Neuron (in vitro differentiated cells): Measurements from ENCODE around the gene ACADVL.
A peak's percentile ranks its signal among the peaks of the same experiment; 100 is the strongest.

ENCODE experiments used
- H2AFZ ChIP-seq: one replicate; pipeline ENCODE4 v1.6.1; 2013; ENCODE audit warnings: low read depth, mild to moderate bottlenecking, inconsistent platforms, low read length, moderate library complexity
- H3K27me3 ChIP-seq: one replicate; pipeline ENCODE4 v1.6.1; 2013; ENCODE audit warnings: low read length; ENCODE audit not compliant: insufficient read depth
- H3K36me3 ChIP-seq: one replicate; pipeline ENCODE4 v1.6.1; 2013; ENCODE audit warnings: low read length; ENCODE audit not compliant: insufficient read depth
- H3K4me1 ChIP-seq: one replicate; pipeline ENCODE4 v1.6.1; 2013; ENCODE audit warnings: low read length; ENCODE audit not compliant: insufficient read depth
- H3K4me3 ChIP-seq: 2 replicates; pipeline ENCODE4 v1.5.1; 2013; ENCODE audit warnings: mild to moderate bottlenecking, low read length, moderate library complexity
- H3K9me3 ChIP-seq: one replicate; pipeline ENCODE4 v1.6.1; 2013; ENCODE audit warnings: low read length

The ACADVL gene

DNA sequence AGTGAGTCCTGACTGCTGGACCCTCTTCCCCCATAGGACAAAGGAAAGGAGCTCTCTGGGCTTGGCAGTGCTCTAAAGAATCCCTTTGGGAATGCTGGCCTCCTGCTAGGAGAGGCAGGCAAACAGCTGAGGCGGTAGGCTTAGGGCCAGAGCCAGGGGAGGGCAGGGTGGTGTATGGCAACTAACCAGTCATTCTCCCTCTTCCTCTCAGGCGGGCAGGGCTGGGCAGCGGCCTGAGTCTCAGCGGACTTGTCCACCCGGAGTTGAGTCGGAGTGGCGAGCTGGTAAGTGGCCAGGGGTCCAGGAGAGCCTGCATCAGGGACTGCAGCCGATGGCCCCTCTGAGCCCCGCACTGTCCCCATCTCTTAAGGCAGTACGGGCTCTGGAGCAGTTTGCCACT, 4.4 kb downstream of the ACADVL start:
- no peaks in the 10 kb centered on the region for H3K9me3 ChIP-seq
- H2AFZ ChIP-seq, result no peak overlapping the region
- H3K4me3 ChIP-seq, result no peak overlapping the region
- H3K27me3 ChIP-seq, result no peaks in the 10 kb centered on the region
- H3K4me1 ChIP-seq, result peaks cover 17% of the 10 kb centered on the region
- peaks cover 73% of the 10 kb centered on the region for H3K36me3 ChIP-seq

DNA sequence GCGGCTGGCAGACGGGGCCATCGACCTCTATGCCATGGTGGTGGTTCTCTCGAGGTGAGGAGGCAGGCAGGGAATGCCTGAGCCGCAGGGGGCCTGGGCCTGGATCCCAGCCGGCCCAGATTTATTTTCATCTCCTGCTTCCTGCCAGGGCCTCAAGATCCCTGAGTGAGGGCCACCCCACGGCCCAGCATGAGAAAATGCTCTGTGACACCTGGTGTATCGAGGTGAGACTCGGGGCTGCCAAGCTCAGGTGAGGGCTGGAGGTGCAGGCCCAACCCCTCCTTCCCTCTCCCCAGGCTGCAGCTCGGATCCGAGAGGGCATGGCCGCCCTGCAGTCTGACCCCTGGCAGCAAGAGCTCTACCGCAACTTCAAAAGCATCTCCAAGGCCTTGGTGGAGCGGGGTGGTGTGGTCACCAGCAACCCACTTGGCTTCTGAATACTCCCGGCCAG, 4.9 kb downstream of the ACADVL start:
- Histone ChIP-seq H3K9me3 (no peaks in the 10 kb centered on the region), H3K4me1 (peaks cover 13% of the 10 kb centered on the region), H3K36me3 (peaks cover 79% of the 10 kb centered on the region), H3K27me3 (no peaks in the 10 kb centered on the region), H3K4me3 (no peak overlapping the region), H2AFZ (no peak overlapping the region)

- H2AFZ ChIP-seq, result no peak overlapping the region
- H3K9me3 ChIP-seq, result no peaks in the 10 kb centered on the region
- peaks cover 4% of the 10 kb centered on the region for H3K4me1 ChIP-seq
- H3K36me3 ChIP-seq, result peaks cover 90% of the 10 kb centered on the region
- H3K4me3 ChIP-seq, result no peak overlapping the region
- no peaks in the 10 kb centered on the region for H3K27me3 ChIP-seq
These were observed 6.1 kb downstream of the ACADVL start for GRCh38 chr17:7225711-7226331.

GRCh38 chr17:7226721-7227710, 7.3 kb downstream of the ACADVL start:
- H2AFZ ChIP-seq, result no peak overlapping the region
- H3K4me3 ChIP-seq, result no peak overlapping the region
- peaks cover 88% of the 10 kb centered on the region for H3K36me3 ChIP-seq
- peaks cover 4% of the 10 kb centered on the region for H3K4me1 ChIP-seq
- H3K27me3 ChIP-seq, result no peaks in the 10 kb centered on the region
- H3K9me3 ChIP-seq, result no peaks in the 10 kb centered on the region

DNA sequence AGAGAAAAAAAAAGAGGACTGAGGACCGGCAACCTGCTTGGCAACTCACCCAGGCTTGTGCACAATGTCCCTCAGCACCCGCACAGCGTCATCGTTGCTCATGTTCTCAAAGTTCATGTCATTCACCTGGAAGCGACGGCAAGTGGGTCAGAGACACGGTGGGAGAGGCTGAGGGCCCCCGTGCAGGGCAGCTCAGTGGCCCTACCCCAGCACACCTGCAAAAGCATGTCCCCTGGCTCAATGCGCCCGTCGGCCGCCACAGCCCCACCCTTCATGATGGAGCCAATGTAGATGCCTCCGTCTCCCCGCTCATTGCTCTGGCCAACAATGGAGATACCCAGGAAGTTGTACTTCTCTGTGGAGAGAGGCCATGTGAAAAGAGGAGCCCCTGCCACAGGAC, 9.2 kb downstream of the ACADVL start:
- H3K27me3 ChIP-seq, result no peaks in the 10 kb centered on the region
- no peak overlapping the region for H2AFZ ChIP-seq
- H3K4me1 ChIP-seq, result peaks cover 14% of the 10 kb centered on the region
- peaks cover 69% of the 10 kb centered on the region for H3K36me3 ChIP-seq
- H3K9me3 ChIP-seq, result no peaks in the 10 kb centered on the region
- no peak overlapping the region for H3K4me3 ChIP-seq

DNA sequence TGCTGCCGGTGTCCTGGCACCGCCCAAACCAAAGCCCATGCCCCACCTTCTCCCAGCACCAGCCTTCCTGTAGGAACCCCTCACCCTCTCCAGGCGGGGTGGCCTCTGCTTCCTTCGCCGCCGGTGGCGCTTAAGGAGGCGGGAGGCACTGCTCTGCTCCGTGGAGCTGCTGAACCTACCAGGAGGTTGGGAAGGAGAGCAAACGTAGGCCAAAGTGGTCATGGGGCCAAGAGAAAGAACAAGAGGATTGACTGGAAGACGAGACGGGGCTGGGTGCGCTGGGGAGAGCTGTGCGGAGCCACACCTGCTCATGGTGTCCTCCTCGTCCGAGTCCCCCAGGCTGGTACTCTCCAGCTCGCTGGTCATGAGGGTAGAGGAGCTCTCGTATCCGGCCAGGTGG, 9.8 kb downstream of the ACADVL start:
- Histone ChIP-seq H2AFZ (no peak overlapping the region), H3K4me1 (peaks cover 15% of the 10 kb centered on the region), H3K4me3 (no peak overlapping the region), H3K27me3 (no peaks in the 10 kb centered on the region), H3K36me3 (peaks cover 63% of the 10 kb centered on the region), H3K9me3 (no peaks in the 10 kb centered on the region)

DNA sequence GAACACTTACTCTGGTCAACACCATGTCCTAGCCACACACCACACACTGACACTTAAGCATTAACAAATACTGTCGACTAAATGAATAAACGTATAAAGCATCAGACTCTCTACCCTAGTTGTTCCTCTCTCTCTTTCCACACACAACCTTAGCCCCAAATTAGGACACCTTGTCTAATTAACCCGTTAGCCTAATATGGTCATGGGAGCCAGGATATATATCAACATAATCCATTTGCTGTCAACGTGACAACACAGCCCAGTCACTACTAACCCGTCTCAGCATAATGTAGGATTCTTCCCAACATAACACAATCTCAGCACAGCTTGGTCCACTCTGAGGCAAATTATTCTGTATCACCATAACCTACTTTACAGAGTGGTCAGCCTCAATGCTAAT, 12.4 kb downstream of the ACADVL start:
- H3K4me1 ChIP-seq, result peaks cover 29% of the 10 kb centered on the region
- H3K9me3 ChIP-seq, result no peaks in the 10 kb centered on the region
- no peaks in the 10 kb centered on the region for H3K27me3 ChIP-seq
- H3K36me3 ChIP-seq, result peaks cover 58% of the 10 kb centered on the region
- no peak overlapping the region for H2AFZ ChIP-seq
- peak overlapping the region; percentile 26 for H3K4me3 ChIP-seq

DNA sequence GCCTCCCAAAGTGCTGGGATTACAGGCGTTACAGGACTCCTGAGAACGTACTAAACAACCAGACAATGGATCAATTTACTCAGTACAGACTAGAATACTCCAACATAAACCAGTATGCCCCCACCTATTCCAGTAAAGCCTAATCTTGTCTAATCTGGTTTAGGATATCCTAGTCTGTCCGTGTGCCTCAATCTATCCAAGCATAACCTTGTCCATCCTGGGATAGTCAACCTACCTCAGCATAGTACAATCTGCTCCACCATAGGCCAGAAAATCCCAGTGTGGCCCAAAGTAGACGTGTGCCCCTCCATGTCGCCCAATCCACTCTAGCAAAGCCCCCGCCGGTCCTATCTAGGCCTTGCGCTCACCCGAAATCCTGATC, 14.0 kb downstream of the ACADVL start:
- H3K36me3 ChIP-seq, result peaks cover 45% of the 10 kb centered on the region
- no peak overlapping the region for H2AFZ ChIP-seq
- H3K27me3 ChIP-seq, result no peaks in the 10 kb centered on the region
- H3K4me1 ChIP-seq, result peaks cover 34% of the 10 kb centered on the region
- H3K4me3 ChIP-seq, result peak overlapping the region; percentile 98
- no peaks in the 10 kb centered on the region for H3K9me3 ChIP-seq

- H3K4me3 ChIP-seq, result peak within 1 kb of the TSS; percentile 98
- H2AFZ ChIP-seq, result no peak within 1 kb of the TSS
- H3K27me3 ChIP-seq, result no peaks in the 10 kb centered on the region
- H3K4me1 ChIP-seq, result peaks cover 34% of the 10 kb centered on the region
- no peaks in the 10 kb centered on the region for H3K9me3 ChIP-seq
- H3K36me3 ChIP-seq, result peaks cover 39% of the 10 kb centered on the region
These were observed 14.6 kb downstream of the ACADVL start, which contains the start of gene DVL2 for GRCh38 chr17:7234083-7234951. TSS of gene DVL2 (minus strand) at chr17:7234517. CDS start at chr17:7234262, 255 bp downstream.

DNA sequence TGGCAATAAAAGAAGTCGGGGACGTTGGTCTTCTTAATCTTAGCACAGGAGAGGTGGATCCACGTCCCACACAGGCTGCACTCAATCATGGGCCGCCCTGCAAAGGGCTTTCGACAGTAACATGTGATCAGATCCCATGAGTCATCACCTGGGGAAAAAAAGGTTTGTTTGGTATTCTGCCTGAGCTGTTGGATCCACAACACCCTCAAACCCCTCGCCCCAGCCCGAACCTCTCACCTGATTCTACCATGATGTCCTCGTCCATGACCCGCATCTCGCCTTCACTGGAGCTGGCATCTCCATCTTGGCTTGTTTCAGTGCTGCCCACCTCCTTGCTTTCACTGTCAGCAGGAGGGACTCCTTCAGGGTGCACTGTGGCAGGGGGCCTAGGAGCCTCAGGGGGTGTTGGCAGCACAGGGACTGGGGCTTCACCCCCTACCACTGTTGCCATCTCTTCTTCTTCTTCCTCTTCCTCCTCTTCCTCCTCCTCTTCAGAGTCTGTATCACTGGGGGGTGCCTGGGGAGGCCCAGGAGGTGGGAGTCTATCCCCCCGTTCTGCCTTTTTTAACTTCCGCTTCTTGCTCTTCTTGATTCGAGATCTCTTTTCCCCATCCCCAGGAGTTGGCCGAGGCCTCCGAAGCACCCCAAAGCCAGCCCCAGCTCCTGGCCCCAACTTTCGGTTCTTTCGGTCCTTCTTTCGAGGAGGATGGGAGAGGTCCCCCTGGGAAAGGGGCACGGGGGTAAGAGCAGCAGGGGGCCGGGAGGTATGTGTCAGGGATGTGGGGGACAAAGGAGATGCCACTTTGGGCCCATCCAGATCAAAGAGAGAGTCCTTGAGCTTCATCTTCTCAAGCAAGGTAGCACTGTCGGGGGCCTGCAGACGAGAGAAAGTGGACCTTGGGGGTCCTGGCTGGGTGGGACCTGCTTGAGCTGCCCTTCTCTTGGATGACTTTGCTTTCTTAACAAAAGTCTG, 16.2 kb downstream of the ACADVL start:
- H3K36me3 ChIP-seq, result peaks cover 35% of the 10 kb centered on the region
- H3K9me3 ChIP-seq, result no peaks in the 10 kb centered on the region
- peaks cover 47% of the 10 kb centered on the region for H3K4me1 ChIP-seq
- H3K27me3 ChIP-seq, result no peaks in the 10 kb centered on the region
- H3K4me3 ChIP-seq, result no peak overlapping the region
- H2AFZ ChIP-seq, result no peak overlapping the region

- Histone ChIP-seq H3K4me1 (peaks cover 53% of the 10 kb centered on the region), H3K27me3 (no peaks in the 10 kb centered on the region), H2AFZ (no peak overlapping the region), H3K4me3 (peak overlapping the region; percentile 95), H3K9me3 (no peaks in the 10 kb centered on the region), H3K36me3 (peaks cover 40% of the 10 kb centered on the region)
These were observed 17.1 kb downstream of the ACADVL start for GRCh38 chr17:7236808-7237207.

GRCh38 chr17:7237266-7237760, 17.6 kb downstream of the ACADVL start:
- H3K36me3 ChIP-seq, result peaks cover 40% of the 10 kb centered on the region
- peaks cover 48% of the 10 kb centered on the region for H3K4me1 ChIP-seq
- H2AFZ ChIP-seq, result no peak overlapping the region
- H3K27me3 ChIP-seq, result no peaks in the 10 kb centered on the region
- peak overlapping the region; percentile 95 for H3K4me3 ChIP-seq
- no peaks in the 10 kb centered on the region for H3K9me3 ChIP-seq
